Lower leg skin (tissue), 4 donors: Measurements from ENCODE around the gene CRNKL1. TPM values are rescaled to one million over a fixed set of nuclear protein-coding genes. Genes with fewer than 3 reads are reported as not detected.
"Not testable (repeated sequence)": the region's sequence is repeated elsewhere in the genome, so short reads cannot be mapped to it uniquely, and the experiment has no call there.

Experiments
- DNase-seq, 2 donors: peaks; one replicate each; pipeline ENCODE4 v3.0.0-alpha.2; 2019; ENCODE audit warnings: low spot score in 2 of 2
- H3K4me3 ChIP-seq: fragments of 200-600 bp; sonication (generic); 2 replicates; pipeline ENCODE4 v1.5.1; 2017; ENCODE audit warnings: mild to moderate bottlenecking, low read depth; ENCODE audit not compliant: poor library complexity, severe bottlenecking
- POLR2A ChIP-seq, 2 donors: fragments of 450-650 bp; IDR thresholded peaks; one replicate each; pipeline ENCODE4 v1.6.1; 2016 to 2017; ENCODE audit warnings: antibody characterized with exemption in 2 of 2, mild to moderate bottlenecking in 1 of 2, moderate library complexity in 1 of 2
- WGBS, 2 donors: methylation state at CpG; one replicate each; pipeline ENCODE4 v1.1.5; 2018; 5-methylcytosine and 5-hydroxymethylcytosine counted together
- intact Hi-C: fragments of 100-400 bp; cut with DNase I; formaldehyde crosslinking; loops from one replicate; pipeline ENCODE4 v1.15.0; 2023; ENCODE audit warnings: low total_unique reads
- total RNA-seq, 4 donors: library from RNA; depleted of rRNA; stranded (reverse); fragments of >200 nt; gene quantifications; one replicate each; pipeline ENCODE4 v1.1.0, GENCODE V29; 2016
- TF ChIP-seq, protein P1 (sequence below), 3 donors: fragments of 450-650 bp; IDR thresholded peaks; one replicate each; pipeline ENCODE4 v1.5.1; 2016; ENCODE audit warnings: antibody characterized with exemption in 3 of 3, mild to moderate bottlenecking in 3 of 3, moderate library complexity in 2 of 3

CRNKL1 gene
- total RNA-seq, 4 donors from 2014 or later: 19.5 to 25.3 (median 20.7) TPM

GRCh38 chr20:20014659-20015058 is 37.6 kb downstream of the CRNKL1 start:
- H3K4me3 ChIP-seq: no peak overlapping the region
- intact Hi-C loops: no loop called here
- TF ChIP-seq, protein P1, sequence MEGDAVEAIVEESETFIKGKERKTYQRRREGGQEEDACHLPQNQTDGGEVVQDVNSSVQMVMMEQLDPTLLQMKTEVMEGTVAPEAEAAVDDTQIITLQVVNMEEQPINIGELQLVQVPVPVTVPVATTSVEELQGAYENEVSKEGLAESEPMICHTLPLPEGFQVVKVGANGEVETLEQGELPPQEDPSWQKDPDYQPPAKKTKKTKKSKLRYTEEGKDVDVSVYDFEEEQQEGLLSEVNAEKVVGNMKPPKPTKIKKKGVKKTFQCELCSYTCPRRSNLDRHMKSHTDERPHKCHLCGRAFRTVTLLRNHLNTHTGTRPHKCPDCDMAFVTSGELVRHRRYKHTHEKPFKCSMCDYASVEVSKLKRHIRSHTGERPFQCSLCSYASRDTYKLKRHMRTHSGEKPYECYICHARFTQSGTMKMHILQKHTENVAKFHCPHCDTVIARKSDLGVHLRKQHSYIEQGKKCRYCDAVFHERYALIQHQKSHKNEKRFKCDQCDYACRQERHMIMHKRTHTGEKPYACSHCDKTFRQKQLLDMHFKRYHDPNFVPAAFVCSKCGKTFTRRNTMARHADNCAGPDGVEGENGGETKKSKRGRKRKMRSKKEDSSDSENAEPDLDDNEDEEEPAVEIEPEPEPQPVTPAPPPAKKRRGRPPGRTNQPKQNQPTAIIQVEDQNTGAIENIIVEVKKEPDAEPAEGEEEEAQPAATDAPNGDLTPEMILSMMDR (IDR thresholded peaks at IDR 0.05): no peak
- TF ChIP-seq POLR2A (IDR thresholded peaks at IDR 0.05): no peak
- WGBS, 2 donors: 37 to 41% methylated on average over 2 of the region's 2 CpGs
- no peak for DNase-seq

GRCh38 chr20:20012541-20012940 is 39.7 kb downstream of the CRNKL1 start:
- H3K4me3 ChIP-seq: no peak overlapping the region
- intact Hi-C loops: no loop called here
- WGBS, 2 donors: 75 to 83% methylated on average over 2 of the region's 2 CpGs
- no peak for DNase-seq
- TF ChIP-seq POLR2A (IDR thresholded peaks at IDR 0.05): no peak
- TF ChIP-seq, protein P1 (IDR thresholded peaks at IDR 0.05): no peak

DNA sequence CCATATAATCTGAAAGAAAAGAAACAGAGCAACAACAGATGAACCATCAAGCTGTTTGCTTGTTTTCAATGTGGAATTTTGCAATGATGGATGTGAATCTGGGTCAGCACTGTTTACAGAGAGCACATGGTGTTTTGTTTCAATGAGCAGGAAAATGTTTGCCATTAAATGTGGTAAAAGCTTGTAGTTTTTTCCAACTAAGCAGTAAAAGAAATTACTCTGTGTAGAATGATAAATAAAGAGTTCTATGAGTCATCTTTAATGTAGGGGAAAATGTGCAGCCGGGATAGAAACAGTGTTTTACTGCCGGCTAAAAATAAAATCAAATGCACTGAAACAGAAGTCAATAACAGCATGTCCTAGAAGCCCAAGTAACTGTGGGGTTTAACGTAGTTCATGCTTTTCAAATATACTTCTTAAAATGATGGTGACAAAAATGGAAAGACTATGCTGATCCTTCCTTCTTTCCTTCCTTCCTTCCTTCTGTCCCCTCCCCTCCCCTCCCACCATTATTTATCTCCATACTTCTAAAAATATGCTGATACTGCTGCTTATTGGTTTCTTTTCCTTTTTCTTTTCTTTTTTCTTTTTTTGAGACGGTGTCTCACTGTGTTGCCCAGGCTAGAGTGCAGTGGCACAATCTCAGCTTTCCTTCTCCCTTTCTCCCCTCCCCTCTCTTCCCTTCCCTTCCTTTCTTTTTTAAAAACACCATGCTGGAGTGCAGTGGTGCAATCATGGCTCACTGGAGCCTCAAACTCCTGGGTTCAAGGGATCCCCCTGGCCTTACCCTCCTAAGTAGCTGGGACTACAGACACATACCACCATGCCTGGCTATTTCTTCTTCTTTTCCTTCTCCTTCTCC is 41.4 kb downstream of the CRNKL1 start:
- 30 to 31% methylated on average over 4 of the region's 4 CpGs for WGBS, 2 donors
- DNase-seq: no peak
- intact Hi-C loops: no loop called here
- H3K4me3 ChIP-seq: no peak overlapping the region
- no peak for TF ChIP-seq POLR2A (IDR thresholded peaks at IDR 0.05)
- TF ChIP-seq, protein P1 (IDR thresholded peaks at IDR 0.05): no peak

GRCh38 chr20:20009784-20010253 is 42.4 kb downstream of the CRNKL1 start:
- TF ChIP-seq, protein P1 (IDR thresholded peaks at IDR 0.05): no peak
- no peak for DNase-seq
- intact Hi-C loops: no loop called here
- H3K4me3 ChIP-seq: no peak overlapping the region
- 72 to 74% methylated on average over 14 of the region's 14 CpGs for WGBS, 2 donors

DNA sequence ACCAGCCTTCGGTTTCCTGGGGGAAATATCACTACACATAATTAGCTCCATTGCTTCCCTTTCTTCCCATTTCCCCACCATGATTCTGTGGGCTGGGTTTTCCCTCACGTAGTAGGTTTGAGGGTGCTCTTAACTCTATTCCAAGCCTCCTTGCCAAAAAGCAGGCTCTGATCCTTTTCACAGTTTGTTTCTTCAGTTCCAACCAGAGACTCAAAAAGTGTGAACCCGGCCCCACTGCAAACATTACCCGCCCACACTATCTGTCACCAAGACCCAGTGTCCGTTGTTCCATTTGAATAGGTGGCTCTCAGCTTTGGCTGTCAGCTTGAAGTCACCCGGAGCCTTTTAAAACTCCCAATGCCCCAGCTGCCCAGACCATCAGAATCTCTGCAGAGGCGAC is 46.9 kb downstream of the CRNKL1 start:
- 82 to 85% methylated on average over 7 of the region's 7 CpGs for WGBS, 2 donors
- intact Hi-C loops: no loop called here
- TF ChIP-seq, protein P1 (IDR thresholded peaks at IDR 0.05): no peak
- no peak for TF ChIP-seq POLR2A (IDR thresholded peaks at IDR 0.05)

DNA sequence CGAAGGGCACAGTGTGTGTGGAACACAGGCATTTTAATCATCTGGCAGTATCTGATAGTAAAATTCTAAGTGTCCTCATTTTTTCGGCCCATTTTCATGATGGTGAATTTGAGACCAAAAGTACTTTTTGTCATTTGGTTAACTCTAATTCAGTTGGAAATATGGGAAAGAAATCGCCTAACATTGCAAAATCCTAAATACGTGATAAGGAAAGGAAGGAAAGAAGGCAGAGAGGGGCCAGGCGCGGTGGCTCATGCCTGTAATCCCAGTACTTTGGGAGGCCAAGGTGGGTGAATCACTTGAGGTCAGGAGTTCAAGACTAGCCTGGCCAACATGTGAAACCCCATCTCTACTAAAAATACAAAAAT is 48.3 kb downstream of the CRNKL1 start:
- DNase-seq, H3K4me3 ChIP-seq, intact Hi-C loops: not testable (repeated sequence)
- 47 to 55% methylated on average over 6 of the region's 6 CpGs for WGBS, 2 donors

More for the DNA sequence above, 46.9 kb downstream of the CRNKL1 start:
- DNase-seq: no peak
- H3K4me3 ChIP-seq: no peak overlapping the region
